ENCODE results near the gene EPB41L4B. TPM values are rescaled to one million over a fixed set of nuclear protein-coding genes. Genes with fewer than 3 reads are reported as not detected.

EPB41L4B gene
- total and polyA plus RNA-seq, 2 donors, result 1.2 to 6.0 TPM

DNA sequence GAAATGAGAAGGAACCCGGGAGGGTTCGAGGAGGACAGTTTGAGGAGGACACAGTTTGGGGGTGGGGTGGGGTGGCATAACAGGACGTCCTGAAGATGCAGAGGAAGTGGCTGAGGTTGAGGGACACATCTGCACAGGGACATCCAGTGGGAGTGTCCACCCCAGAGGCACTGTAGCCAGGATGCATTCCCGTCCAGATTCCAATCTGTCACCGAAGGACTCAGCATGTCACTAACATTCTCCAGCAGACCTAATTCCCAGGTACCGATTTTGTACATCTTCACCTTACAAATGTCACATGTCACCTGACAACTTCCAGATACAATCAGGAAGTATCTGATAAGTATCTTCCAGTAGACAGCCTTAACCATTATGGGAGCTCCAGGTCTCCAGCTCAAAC, 42.6 kb downstream of the EPB41L4B start:
- H3K4me1 ChIP-seq (ENCODE audit: insufficient read depth), result no peaks in the 10 kb centered on the region
- WGBS, result 70% methylated on average over 6 of the region's 6 CpGs
- no peak overlapping the region for H3K27ac ChIP-seq (ENCODE audit: low read depth)
- H3K36me3 ChIP-seq (ENCODE audit: insufficient read depth), result no peaks in the 10 kb centered on the region
- no peak overlapping the region for H3K4me3 ChIP-seq (ENCODE audit: low read depth, low read length)
- no peak for DNase-seq (ENCODE audit: extremely low spot score)

DNA sequence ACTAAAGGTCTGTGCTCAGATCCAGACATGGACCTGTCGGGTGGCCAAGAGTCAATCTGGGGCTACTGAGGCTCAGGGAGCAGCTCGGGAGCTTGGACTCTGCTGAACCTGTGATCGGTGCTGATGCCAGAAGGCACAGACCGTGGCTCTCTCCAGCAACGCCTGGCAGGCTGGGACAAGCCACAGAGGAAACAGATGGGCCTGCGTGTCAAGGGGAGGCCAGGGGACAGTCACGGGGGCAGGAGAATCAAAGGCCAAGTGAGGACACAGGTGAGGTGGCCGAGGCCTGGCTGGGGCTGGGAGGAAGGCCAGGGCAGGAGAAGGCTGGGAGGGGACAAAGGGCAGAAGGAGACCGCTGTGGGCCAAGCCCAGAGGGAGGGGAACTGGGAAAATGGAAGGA, 43.4 kb downstream of the EPB41L4B start:
- Histone ChIP-seq H3K36me3 (ENCODE audit: insufficient read depth) (no peaks in the 10 kb centered on the region), H3K4me1 (ENCODE audit: insufficient read depth) (no peaks in the 10 kb centered on the region), H3K4me3 (ENCODE audit: low read depth, low read length) (no peak overlapping the region), H3K27ac (ENCODE audit: low read depth) (no peak overlapping the region)
- DNase-seq (ENCODE audit: extremely low spot score), result no peak
- 76% methylated on average over 9 of the region's 9 CpGs for WGBS

DNA sequence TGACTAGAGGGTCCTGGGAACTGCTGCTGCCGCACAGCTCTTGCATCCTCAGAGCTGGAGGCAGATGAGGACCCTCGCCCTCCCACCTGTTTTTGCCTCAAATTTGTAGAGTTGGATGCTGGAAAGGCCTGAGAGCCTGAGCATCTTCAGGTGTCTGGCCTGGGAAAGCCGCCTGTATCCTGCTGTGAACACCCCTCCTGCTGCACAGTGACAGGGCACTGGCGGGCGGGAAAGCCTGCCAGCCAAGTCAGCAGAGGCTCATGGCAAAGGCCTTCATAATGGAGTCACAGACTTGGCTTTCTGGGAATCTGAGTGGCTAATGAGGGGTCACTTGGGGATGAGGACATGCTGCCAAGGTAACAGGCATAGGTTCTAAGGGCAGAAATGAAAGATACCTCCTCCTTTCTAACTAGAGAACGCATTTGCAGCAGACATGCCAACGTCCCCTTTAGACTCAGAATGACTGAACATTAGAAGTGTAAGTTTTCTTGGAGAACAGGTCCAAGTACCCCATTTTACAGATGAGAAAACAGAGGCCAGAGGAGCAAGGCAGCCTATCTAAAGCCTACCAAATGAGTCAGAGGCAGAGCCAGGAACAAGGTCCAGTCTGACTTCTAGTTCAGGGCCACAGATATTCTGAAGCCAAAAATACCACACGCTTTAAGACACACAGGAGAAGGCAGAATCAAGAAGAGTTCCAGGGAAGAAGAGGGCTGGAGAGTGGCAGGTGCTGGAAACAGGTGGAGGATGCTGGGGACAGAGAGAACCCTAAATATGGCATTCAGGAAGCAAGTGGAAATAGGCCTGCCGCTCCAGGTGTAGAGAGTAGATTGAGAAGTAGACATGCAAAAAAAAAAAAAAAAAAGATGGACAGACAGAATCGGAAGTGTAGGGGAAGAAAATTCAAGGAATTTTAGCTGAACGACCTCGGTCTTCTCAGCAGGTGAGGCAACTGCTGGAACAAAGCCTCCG, 44.1 kb downstream of the EPB41L4B start:
- Histone ChIP-seq H3K36me3 (ENCODE audit: insufficient read depth) (no peaks in the 10 kb centered on the region), H3K4me1 (ENCODE audit: insufficient read depth) (no peaks in the 10 kb centered on the region), H3K4me3 (ENCODE audit: low read depth, low read length) (no peak overlapping the region), H3K27ac (ENCODE audit: low read depth) (no peak overlapping the region)
- WGBS, result 88% methylated on average over 13 of the region's 13 CpGs
- no peak for DNase-seq (ENCODE audit: extremely low spot score)

DNA sequence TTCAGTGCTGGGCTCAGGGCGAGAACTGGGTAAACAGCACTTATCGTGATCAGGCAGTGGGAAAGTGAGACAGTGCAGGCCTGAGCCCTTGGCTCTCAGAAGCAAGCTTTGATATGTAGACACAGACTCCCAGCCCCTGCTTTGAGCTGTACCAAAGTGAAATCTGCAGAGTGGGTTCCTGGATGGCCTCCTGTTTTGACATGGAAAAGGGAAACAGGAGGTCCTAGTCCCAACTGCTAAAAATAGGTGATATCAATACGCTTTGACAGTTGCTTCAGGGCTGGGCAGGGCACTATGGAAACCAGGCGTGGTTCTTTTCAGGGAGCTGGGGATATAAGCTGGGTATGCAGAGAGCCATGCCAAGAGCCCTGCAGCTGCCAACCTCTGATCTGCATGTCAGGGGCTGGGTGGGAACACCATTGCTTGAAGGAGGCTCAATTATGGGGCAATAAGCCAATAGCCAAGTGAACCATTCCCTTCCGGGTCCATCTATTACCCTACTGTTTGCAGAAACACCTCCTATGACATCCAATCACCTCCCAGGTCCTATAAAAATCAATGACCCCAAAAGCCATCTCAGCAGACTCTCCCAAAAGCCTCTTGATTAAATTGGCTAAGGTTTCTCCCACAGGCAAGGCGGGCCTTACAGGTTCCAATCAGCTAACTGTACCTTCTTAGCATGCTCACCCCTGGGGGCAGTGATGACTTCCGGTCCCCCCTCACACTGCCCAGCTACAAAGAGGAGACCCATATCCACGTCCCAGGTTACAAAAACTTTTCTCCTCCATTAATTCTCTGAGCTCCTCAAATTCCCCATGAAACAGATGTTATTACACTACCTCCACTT, 45.8 kb downstream of the EPB41L4B start:
- 67% methylated on average over 8 of the region's 8 CpGs for WGBS
- no peak for DNase-seq (ENCODE audit: extremely low spot score)
- Histone ChIP-seq H3K4me3 (ENCODE audit: low read depth, low read length) (no peak overlapping the region), H3K4me1 (ENCODE audit: insufficient read depth) (no peaks in the 10 kb centered on the region), H3K36me3 (ENCODE audit: insufficient read depth) (no peaks in the 10 kb centered on the region), H3K27ac (ENCODE audit: low read depth) (no peak overlapping the region)

DNA sequence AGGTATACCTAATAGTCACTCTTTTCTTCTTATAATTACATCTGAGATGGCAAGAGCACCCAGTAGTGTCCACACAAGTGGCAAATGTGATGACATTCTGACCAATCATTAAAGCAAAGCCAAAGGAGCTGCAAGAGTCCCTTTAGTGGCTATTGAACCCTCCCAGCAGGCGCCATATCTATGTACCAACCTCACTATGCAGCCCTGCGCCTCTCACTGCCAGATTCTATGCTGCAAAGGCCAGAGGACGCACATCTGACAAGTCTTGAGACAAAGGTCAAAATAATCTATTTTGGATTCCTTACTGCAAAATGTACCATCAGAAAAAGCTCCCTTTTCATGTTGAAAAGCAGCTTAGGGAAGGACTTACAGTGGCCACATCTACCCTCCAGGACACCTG, 47.0 kb downstream of the EPB41L4B start:
- WGBS, result 93% methylated on average over 3 of the region's 3 CpGs
- Histone ChIP-seq H3K4me1 (ENCODE audit: insufficient read depth) (no peaks in the 10 kb centered on the region), H3K27ac (ENCODE audit: low read depth) (no peak overlapping the region), H3K4me3 (ENCODE audit: low read depth, low read length) (no peak overlapping the region), H3K36me3 (ENCODE audit: insufficient read depth) (no peaks in the 10 kb centered on the region)
- no peak for DNase-seq (ENCODE audit: extremely low spot score)

DNA sequence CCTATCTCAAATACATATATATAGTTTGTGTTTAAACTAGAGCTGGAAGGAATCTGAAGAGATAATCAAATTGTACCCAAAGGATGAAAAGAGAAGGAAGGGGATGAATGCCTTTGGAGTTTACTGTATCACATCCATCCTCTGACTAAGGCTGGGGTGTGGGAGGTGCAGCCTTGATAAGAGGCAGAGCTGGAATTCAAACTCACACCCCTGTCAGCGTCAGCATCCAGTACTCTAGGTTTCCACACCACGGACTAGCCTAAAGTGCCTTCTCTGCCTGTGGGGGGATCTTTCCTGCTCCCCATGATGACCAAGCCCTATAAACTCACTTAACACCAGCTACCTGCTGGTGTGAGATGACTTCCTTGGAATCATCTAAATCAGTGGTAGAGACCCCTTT, 48.1 kb downstream of the EPB41L4B start:
- Histone ChIP-seq H3K4me3 (ENCODE audit: low read depth, low read length) (no peak overlapping the region), H3K4me1 (ENCODE audit: insufficient read depth) (no peaks in the 10 kb centered on the region), H3K27ac (ENCODE audit: low read depth) (no peak overlapping the region), H3K36me3 (ENCODE audit: insufficient read depth) (no peaks in the 10 kb centered on the region)
- no peak for DNase-seq (ENCODE audit: extremely low spot score)
- 90% methylated on average over 2 of the region's 2 CpGs for WGBS

DNA sequence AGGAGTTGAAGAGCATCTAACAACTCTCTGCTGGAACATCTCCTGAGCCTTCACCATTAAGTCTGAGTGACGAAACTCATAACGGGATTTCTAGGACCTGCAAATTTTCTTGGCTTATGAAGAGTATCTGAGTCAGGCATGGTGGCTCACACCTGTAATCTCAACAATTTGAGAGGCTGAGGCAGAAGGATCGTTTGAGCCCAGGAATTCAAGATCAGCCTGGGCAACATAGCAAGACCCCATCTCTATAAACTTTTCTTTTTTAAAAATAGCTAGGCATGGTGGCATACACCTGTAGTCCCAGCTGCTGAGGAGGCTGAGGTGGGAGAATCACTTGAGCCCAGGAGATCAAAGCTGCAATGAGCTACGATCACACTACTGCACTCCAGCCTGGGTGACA, 48.8 kb downstream of the EPB41L4B start:
- H3K4me3 ChIP-seq (ENCODE audit: low read depth, low read length), result no peak overlapping the region
- H3K36me3 ChIP-seq (ENCODE audit: insufficient read depth), result no peaks in the 10 kb centered on the region
- no peaks in the 10 kb centered on the region for H3K4me1 ChIP-seq (ENCODE audit: insufficient read depth)
- no peak for DNase-seq (ENCODE audit: extremely low spot score)
- no peak overlapping the region for H3K27ac ChIP-seq (ENCODE audit: low read depth)
- 97% methylated on average over 4 of the region's 4 CpGs for WGBS

DNA sequence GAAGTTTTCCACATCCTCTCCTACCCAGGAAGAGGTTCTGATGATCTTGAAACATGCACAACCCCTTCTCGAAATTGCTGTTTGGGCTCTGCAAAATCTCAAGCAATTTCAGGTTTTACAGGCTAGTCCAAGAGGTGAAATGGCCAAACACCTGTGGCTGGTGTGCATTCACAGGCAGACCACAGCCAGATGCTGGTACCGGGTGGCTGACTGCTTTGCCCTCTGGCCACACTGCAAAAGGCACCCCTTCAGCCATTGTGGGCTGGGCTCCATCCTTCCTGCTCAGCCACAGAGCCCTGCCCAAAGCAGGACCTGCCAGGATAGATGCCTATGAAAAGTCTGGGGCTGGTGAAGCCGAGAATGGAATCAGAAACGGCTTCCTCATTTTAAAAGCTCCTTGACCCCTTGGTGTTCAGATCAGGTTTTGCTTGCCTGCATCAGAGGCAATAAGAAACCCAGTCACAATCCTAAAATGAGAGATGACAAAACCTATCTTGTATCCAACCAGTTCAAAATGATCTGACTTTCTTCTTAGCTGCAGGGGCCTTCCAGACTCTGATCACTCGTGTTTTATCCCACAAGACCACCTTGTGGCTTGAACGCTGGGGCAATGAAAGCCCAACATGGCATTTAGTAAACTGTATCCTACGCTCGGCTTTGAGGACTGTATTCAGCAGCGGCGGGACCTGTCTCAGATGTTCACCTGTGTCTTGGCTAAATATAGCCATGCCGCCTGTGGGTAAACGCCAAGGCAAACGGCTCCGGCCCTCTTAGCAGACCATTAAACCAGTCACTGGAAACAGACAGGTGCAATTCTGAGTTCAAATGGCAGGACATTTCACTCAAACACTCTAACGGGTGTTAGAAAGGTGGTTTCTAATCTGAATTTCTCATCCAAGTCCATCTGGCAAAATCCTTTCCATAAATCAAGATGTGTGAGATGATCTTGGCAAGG, 49.6 kb downstream of the EPB41L4B start:
- H3K4me3 ChIP-seq (ENCODE audit: low read depth, low read length), result no peak overlapping the region
- H3K4me1 ChIP-seq (ENCODE audit: insufficient read depth), result no peaks in the 10 kb centered on the region
- DNase-seq (ENCODE audit: extremely low spot score), result no peak
- 86% methylated on average over 15 of the region's 15 CpGs for WGBS
- H3K27ac ChIP-seq (ENCODE audit: low read depth), result no peak overlapping the region
- no peaks in the 10 kb centered on the region for H3K36me3 ChIP-seq (ENCODE audit: insufficient read depth)

DNA sequence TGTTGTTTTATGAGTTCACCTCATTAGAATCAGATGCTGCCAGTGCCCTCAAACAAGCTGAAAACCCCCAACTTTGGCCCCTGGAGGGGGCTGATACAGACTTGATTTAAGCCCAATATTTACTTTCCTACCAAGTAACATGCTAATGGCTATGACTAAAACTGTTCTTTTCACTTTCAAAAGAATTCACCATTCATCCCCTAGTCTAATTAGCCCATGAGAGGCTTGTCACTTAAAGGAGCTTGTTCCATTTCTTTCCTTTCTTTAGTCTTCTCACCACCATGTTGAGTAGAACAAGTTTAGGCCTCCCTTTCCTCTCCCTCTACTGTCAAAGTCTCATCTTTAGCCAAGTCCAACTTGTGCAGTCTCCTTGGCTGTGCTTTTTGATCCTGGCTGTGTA, 50.4 kb downstream of the EPB41L4B start:
- Histone ChIP-seq H3K36me3 (ENCODE audit: insufficient read depth) (no peaks in the 10 kb centered on the region), H3K27ac (ENCODE audit: low read depth) (no peak overlapping the region), H3K4me3 (ENCODE audit: low read depth, low read length) (no peak overlapping the region), H3K4me1 (ENCODE audit: insufficient read depth) (no peaks in the 10 kb centered on the region)
- DNase-seq (ENCODE audit: extremely low spot score), result no peak

DNA sequence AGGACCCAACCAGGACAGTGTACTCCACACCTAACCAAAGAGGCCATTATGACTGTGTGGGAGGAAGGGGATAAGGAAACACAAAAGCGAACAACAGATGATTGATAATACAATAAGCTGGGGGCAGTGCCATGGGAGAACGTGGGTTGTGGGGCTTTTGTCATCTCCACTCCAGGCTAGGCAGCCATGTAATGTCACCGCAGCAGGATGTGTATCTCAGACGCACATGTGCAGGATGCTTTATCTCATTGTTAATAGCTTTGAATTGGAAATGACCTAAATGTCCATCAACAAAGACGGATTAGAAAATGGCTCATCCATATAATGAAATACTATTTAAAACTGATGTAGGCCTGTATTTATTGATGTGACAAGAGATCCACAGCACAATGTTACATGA, 51.0 kb downstream of the EPB41L4B start:
- no peak for DNase-seq (ENCODE audit: extremely low spot score)
- no peaks in the 10 kb centered on the region for H3K36me3 ChIP-seq (ENCODE audit: insufficient read depth)
- 85% methylated on average over 5 of the region's 5 CpGs for WGBS
- H3K27ac ChIP-seq (ENCODE audit: low read depth), result no peak overlapping the region
- H3K4me3 ChIP-seq (ENCODE audit: low read depth, low read length), result no peak overlapping the region
- no peaks in the 10 kb centered on the region for H3K4me1 ChIP-seq (ENCODE audit: insufficient read depth)

DNA sequence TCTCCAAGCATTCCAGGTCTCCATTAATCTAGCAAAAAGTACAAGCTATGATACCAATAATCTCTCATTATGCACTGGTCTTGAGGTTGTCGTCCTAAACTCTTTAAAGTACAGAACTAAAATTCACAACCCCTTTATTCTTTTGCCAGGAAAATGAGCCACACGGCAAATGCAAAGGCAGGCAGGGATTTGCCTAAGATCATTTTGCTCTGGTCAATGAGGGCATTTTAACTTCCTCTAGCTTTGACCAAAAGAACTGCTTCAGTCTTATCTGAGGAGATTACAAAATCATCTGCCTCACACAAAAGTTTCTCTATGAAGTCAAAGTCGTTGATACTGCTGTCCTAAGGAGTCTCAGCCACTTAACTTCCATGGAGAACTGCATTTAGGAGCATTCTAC, 51.8 kb downstream of the EPB41L4B start:
- H3K36me3 ChIP-seq (ENCODE audit: insufficient read depth), result no peaks in the 10 kb centered on the region
- H3K4me3 ChIP-seq (ENCODE audit: low read depth, low read length), result no peak overlapping the region
- WGBS, result 39% methylated on average over 3 of the region's 3 CpGs
- no peak overlapping the region for H3K27ac ChIP-seq (ENCODE audit: low read depth)
- H3K4me1 ChIP-seq (ENCODE audit: insufficient read depth), result no peaks in the 10 kb centered on the region
- no peak for DNase-seq (ENCODE audit: extremely low spot score)

DNA sequence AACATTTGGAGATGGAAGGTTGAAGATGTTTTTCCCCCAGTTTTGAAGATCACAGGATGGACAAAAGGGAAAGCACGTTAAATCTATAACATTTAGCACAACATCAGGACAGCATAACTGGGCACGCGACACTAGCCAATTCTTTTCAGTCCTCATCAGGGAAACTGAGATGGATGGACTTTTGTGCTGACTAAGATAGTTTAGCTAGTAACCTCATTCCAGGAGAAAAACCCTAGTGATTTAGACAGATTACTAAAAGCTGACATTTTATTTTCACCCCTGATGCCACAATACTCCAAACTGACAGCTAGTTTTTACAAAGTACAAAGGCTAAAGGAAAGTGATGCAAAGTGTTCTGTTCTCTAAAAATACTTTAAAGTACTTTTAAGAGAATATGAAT, 53.3 kb downstream of the EPB41L4B start:
- Histone ChIP-seq H3K4me3 (ENCODE audit: low read depth, low read length) (no peak overlapping the region), H3K36me3 (ENCODE audit: insufficient read depth) (no peaks in the 10 kb centered on the region), H3K4me1 (ENCODE audit: insufficient read depth) (no peaks in the 10 kb centered on the region), H3K27ac (ENCODE audit: low read depth) (no peak overlapping the region)
- no peak for DNase-seq (ENCODE audit: extremely low spot score)
- 98% methylated on average over 3 of the region's 3 CpGs for WGBS

DNA sequence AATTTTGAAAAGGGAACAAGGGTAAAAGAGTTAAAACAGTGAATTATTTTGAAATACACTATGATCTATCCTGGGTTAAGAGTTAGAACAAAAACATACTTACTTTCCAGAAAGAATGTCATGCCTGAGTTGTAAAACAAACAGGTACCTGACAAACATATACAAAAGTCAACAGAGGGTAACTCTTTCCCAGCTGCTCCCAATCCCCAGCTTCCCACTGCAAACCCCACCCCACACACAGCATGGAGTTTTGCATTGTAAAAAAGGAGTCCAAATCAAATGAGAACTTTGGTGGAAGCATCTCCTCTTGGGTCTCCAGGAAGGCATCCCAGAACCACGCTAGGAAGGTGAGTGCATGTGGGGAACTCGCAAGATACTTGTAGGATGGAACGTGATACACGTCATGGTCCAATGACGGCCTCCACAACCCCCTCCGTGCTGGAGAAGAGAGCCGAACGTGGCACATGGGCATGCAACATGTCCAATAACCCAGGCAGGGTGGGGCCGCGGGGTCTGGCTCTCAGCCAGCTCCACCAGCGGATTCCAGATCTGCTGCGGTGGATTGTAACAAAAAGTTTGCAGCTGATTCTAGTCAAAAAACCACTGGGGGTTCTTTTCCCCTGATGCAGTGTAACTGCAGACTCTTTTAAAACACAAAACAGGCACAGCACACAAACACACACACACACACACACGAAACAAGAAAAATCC, 55.8 kb downstream of the EPB41L4B start:
- WGBS, result 48% methylated on average over 13 of the region's 13 CpGs

More for the DNA sequence above, 55.8 kb downstream of the EPB41L4B start:
- H3K36me3 ChIP-seq (ENCODE audit: insufficient read depth), result no peaks in the 10 kb centered on the region
- DNase-seq (ENCODE audit: extremely low spot score), result no peak
- H3K4me1 ChIP-seq (ENCODE audit: insufficient read depth), result no peaks in the 10 kb centered on the region
- H3K4me3 ChIP-seq (ENCODE audit: low read depth, low read length), result no peak overlapping the region
- H3K27ac ChIP-seq (ENCODE audit: low read depth), result no peak overlapping the region

All from urinary bladder (tissue), 4 donors.